ENCODE results near the gene PLCD3.

The PLCD3 gene

DNA sequence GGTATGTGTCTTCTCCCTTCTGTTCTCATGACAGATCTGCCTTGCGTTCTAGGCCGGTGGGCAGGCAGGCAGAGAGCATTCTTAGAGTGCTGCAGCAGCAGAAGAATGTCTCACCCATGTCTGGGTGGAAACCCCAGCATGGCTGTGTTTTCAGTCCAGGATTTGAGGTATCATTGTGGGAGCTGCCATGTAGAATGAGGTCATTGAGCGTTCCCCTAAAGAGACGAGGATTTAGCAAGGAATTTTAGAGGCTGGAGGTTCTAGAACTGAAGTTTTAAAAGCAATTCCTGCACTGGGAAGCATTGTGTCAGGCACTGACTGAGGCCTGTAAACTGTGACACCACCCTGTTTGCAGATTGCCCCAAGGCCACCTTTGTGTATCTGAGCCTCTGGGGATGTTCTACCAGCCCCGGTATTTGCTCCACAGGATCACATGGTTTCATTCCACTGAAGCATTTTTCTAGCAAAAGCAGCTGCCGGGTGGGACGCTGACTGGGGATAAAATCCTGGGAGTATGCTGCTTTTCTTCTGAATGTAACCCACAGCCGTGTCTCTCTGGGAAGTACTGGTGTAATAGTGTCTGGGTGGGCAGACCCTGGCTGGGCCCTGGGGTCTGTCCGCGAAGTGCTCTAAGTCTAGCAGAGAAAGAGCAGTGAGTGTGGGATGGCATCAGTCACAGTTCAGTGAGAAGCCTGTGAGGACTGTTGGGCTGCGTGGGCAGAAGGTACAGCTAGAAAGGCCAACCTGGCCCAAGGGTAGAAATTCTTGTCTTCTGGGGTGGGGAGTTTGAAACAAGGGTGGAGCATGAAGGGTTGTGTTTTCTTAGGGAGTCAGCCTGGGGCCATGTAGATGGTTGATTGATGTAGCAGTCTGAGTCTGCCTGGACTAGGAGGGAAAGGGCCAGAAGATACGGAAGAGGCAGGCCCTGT is 30.2 kb downstream of the PLCD3 start:
- DNase-seq (ENCODE audit: low read depth), result no peak

DNA sequence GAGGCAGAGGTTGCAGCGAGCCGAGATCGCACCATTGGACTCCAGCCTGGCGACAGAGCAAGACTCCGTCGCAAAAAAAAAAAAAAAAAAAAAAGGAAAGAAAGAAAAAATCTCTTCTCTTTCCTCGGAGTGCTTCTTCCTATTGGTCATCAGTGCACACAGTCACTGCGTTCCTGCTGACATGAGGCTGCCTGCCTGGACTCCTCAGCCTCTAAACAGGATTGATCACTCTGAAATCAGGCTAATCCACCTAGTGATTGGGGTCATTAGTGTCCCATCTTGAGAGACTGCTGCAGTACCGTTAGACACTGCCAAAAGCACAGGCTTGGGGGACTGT is 30.8 kb downstream of the PLCD3 start:
- DNase-seq (ENCODE audit: low read depth), result no peak

DNA sequence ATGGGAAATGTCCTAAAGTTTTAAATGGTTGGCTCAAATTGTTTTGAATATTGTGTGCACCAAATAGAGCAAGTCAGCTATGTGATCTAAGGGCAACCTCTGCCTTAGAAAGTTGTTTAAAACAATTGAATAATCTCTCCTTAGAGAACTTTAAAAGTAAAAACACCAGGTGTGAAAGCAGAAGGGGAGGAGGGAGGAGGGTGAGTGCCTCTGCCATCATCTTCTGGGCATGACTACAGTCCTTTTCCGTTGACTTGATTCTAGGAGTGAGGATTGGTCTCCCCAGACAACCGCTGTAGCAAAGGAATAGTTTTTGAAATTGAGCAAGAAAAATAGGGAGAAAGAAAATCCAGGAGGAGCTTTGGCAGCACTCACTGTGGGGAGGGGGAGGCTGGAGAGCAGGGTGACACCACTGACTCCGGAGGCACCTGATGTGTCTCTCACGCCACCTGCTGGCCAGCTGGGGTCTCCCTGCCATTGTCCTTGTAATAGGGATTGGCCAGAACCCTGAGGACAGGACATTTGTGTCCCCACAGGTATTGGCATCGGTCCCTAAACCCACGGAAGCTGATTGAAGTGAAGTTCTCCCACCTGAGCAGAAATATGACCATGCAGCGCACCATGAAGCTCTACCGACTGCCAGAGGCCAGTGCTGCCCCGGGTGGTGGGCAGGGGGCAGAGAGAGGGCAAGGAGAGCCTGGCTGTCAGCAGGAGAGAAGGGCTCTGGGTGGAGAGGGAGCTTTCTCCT is 33.3 kb downstream of the PLCD3 start:
- peak; percentile 40 for DNase-seq (ENCODE audit: low read depth)

DNA sequence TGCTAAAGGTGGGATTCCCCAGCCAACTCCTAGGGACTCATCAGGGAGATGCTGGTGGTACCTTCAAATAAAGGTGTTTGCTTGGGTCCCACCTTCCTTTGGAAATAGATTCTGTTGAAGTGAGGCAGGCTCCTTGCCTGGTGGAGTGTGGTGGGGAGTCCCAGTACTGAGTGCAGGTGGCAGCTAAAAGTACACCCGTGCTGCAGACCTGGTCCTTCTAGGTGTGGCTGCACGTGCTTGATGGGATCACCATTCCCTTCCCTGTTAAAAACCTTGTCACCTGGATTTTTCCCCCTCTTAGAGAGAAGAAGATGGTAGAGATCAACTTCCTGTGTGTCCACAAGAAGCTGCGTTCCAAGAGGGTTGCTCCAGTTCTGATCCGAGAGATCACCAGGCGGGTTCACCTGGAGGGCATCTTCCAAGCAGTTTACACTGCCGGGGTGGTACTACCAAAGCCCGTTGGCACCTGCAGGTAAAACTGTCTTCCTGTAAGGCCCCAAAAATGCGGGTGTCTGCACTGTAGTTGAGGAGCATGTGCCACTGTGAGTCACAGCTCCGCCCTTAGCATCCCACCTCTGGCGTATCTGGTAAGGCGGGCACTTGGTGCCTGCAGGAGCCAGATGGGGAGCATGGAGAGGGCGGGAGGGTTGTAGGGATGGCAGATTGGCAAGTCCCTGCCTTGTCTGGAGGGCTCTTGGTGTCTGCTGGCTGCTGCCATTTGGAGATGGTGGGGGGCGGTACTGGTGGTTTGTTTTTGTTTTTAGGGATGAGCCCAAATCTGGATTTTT is 34.0 kb downstream of the PLCD3 start:
- no peak for DNase-seq (ENCODE audit: low read depth)

DNA sequence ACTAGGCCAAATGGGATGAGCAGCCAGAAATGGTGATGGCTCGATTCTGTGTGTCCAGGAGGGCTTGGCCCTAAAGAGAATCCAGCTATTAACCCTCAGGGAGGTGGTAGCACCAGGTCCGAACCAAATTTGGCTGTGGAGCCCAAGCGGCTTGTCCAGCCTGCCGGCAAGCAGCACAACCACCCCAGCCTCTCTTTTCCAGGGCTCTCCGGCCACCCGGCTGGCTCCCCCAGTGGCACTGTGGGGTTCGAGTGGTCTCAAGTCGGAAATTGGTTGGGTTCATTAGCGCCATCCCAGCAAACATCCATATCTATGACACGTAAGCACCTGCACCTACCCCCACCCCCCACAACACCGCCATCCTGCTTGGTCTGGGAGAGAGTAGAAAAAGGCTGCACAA is 35.4 kb downstream of the PLCD3 start:
- no peak for DNase-seq (ENCODE audit: low read depth)

DNA sequence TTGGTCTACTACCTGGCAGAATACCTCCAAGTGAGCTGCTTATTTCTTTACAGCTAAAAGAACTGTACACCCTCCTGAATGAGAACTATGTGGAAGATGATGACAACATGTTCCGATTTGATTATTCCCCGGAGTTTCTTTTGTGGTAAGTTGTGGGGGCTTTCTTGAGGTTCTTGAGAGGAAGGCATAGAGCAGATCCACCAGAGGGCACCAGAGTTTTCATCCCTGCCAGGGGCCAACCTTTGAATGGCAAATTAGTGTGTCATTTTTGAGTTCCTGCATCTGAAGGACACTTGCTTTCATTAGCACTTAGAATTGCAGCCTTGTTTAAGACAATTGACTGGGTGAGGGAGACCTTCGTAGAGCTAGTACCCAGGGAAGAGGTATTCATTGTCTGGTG is 36.2 kb downstream of the PLCD3 start:
- no peak for DNase-seq (ENCODE audit: low read depth)

DNA sequence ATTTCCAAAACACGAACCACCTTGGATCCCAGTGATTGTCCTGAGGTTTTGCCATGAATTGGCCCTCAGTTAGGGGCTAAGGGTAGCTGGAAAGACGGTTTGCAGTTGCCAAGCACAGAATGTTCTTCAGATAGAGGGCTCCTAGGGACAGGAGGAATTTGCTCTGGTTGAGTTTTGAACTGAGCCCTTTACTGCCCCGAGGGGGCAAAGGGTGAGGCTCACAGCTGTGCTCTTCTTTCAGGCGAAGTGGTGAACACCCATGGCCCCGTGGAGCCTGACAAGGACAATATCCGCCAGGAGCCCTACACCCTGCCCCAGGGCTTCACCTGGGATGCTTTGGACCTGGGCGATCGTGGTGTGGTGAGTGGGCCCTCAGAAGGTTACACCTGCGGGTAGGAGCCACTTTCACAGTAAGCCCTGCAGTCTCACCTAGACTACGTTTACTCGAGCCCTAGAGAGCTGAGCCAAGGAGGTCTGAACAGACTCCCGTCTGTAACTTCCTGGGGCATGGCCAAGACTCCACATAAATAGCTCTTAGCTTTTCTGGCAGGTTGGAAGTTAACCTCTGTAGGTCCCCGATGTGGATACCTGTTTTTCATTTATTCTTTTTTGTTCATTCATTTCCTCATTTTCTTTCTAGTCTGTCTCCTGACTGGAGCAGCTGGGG is 38.7 kb downstream of the PLCD3 start:
- DNase-seq (ENCODE audit: low read depth), result no peak

DNA sequence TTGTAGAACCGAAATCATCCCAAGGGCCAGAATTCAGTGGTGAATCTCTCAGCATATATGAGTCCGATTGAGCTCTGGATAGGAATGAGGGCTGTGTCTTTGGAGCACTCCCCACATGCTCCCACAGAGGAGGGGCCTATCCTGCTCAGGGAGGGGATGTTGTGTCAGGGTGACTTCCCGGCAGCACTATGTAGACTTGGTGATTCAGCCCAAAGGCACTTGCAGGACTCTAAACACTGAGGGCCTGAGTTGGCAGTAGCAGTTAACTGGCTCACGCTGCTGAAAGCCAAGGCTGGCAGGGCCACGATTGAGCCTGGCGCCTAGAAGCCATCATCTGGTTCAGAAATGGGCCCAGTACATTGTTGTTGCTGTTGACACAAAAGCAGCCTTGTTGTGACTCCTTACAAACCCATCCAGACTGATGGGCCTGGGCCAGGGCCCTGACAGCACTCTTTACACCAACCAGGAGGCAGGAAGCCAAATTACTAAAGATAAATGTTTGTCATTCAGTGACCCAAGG is 39.3 kb downstream of the PLCD3 start:
- DNase-seq (ENCODE audit: low read depth), result no peak

DNA sequence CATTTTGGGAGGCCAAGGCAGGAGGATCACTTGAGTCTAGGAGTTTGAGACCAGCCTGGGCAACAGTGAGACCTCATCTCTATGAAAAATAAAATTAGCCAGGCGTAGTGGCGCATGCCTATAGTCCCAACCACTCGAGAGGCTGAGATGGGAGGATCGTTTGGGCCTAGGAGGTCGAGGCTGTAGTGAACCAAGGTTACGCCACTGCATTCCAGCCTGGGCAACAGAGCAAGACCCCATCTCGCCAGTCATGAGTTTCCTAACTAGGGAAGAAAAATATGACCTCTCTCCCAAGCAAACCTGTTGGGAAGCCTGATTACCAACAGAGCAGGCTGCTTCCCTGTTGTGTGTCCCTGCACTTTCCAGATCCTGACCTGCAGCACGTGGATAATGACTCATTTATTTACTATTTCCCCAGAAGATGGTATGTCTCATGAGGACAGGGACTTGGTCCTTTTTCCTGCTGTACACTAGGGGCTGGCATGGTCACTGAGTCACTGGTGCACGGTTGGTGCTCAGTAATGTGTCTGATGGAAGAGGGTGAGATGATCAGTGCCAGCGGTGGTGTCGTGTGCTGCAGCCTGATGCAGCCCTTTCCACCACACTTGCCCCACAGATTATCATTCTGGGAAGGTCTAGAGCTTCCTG is 40.4 kb downstream of the PLCD3 start:
- no peak for DNase-seq (ENCODE audit: low read depth)

DNA sequence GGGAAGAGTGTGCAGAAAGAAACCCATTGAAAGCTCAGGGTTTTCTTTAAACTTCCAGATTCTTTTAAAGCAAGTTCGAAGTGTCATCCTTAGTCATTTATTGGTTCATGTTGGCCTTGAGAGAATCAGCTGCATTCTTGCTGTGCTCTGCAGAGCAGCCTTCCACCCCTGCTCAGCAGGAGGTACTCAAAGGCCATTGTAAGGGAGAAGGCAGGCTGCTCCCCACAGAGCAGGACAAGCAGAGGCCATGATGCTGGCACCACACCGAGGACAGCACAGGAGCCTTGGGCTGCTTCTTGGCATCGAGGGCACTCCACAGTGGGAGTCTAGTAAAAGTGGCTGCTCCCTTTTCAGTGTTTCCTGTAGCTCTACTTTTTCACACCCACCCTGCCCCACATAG is 41.6 kb downstream of the PLCD3 start:
- DNase-seq (ENCODE audit: low read depth), result no peak

DNA sequence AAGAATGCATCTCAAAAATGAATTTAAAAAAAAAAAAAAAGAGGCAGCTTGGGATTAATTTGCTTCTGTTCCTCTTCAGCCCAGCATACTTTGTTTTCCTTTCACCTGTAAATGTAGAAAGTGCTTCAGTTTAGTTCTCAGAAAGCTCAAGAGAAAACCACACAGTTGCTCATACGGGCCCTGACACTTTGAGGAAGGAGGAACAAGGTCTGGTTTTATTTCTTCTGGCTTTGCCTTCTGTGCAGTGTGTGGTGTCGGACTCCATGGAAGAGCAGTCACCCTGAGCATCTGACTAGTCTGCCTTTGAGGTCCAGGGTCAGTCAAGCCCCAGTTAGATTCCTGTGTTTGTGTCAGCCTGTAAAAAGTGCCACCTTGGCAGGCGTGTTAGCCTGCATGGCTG is 43.6 kb downstream of the PLCD3 start:
- DNase-seq (ENCODE audit: low read depth), result no peak

DNA sequence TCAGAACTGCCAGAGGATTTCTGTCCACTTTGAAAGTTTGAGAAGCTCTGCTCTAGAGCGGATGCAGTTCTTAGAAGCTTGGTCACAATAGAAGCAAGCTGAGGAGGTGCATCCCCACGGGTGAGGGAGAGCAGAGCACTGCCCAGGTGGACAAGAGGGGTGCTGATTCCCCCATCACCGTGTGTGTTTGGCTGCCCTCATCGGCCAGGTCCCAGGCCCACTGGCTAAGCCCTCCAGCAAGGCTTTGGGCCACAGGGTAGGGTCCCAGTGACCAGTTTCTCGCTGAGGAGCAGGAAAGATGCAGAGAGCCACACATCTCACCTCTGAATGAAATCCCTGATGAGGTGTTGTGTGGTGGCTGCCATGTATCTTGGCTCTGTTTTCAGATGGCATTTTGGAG is 44.3 kb downstream of the PLCD3 start:
- DNase-seq (ENCODE audit: low read depth), result no peak

DNA sequence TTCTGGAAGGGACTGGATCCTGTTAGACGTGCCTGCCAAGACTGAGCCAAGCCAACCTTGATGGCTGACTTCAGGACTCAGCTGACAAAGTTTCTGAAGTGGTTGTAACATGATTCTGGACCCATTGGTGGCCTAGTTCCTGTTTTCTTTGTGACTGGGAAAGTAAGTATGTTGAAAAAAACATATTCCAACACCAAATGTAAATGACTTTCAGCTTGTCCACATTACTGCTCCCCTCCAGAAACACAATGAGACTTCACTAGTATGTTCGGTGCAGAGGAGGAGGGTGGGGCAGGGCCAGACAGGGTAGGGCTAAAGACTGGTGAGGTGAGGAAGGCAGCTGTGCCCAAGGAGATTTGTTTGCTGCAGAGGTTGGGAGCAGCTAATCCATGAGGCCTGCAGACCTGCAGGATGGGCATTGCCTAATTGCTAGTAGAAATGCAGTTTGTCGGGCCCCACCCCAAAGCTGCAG is 44.8 kb downstream of the PLCD3 start:
- DNase-seq (ENCODE audit: low read depth), result no peak

DNA sequence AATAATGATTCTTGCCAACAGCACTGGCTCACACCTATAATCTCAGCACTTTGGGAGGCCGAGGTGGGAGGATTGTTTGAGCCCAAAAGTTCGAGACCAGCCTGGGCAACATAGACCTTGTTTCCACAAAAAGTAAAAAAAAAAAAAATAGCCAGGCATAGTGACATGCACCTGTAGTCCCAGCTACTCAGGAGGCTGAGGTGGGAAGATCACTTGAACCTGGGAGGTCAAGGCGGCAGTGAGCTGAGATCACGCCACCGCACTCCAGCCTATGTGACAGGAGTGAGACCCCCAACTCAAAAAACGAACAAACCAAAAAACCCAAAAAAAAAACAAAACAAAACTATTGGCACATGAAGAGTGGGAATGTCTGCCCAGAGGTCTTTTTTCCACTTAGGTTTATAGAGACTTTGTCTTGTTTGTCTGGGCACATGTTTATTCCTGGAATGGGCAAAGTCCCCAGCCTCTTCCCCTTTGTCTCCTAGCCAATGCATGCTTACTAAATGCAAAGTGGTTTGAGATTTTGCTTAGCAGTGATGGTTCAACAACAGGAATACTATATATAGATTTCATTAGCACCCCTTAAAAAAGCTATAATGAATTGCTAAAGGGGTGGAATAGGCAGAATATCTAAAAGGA is 45.3 kb downstream of the PLCD3 start:
- no peak for DNase-seq (ENCODE audit: low read depth)

DNA sequence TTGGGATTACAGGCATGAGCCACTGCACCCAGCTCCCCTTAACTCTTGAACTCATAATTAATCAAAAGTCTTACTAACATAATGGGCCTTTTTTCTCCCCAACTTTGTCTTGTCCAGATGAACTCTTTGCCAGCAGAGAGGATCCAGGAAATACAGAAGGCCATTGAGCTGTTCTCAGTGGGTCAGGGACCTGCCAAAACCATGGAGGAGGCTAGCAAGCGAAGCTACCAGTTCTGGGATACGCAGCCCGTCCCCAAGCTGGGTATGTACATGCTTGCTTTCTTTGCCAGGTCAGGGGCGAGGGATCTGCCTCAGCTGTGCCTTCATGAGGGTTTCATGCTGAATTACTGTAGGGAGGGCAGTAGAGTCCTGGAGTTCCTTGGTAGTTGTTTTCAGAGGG is 45.9 kb downstream of the PLCD3 start:
- DNase-seq (ENCODE audit: low read depth), result no peak

DNA sequence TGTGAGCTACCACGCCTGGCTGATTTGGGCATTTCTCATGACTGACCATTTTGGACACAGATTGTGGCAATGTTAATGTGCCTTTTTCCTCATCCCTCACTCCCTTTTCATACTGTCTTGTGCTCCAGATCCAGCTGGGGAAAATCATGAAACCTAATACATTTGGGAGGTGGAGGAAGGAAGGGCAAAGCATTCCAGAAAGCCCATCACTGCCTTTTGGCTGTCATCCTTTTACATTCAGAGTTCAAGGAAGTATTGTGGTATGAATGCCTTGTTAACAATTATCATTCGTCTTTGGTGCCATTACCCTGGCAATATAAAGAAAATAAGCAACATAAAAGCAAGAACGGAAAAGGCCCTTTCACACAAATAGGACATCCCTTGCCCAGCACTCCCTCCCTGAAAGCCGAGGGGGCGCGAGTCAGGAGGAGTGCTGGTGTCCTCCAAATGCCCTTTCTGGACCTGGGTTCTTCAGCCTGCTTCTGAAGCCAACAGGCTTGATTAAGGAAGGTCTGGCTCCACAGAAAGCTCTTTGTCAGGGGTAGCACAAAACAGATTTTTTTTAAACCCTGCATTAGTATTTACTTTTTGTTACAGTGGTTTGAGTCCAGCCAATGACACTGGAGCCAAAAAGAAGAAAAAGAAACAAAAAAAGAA is 51.1 kb downstream of the PLCD3 start:
- no peak for DNase-seq (ENCODE audit: low read depth)

DNA sequence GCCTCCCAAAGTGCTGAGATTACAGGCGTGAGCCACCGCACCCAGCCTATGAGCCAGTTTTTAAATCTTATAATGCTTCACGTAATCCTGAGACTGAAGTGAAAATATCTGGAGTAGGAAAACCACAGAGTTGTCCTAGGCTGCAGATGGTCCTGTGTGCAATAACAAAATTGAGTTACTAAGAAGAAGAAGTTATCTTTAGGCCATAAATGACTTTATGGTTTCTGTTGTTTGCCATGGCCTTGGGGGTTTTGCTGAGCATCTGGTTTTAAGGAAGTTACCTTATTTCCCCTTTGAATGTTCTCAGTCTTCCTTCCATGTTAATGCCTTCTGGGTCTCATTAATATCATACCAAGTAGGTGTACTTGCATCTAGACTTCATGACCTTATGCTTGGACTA is 54.7 kb downstream of the PLCD3 start:
- DNase-seq (ENCODE audit: low read depth), result no peak

DNA sequence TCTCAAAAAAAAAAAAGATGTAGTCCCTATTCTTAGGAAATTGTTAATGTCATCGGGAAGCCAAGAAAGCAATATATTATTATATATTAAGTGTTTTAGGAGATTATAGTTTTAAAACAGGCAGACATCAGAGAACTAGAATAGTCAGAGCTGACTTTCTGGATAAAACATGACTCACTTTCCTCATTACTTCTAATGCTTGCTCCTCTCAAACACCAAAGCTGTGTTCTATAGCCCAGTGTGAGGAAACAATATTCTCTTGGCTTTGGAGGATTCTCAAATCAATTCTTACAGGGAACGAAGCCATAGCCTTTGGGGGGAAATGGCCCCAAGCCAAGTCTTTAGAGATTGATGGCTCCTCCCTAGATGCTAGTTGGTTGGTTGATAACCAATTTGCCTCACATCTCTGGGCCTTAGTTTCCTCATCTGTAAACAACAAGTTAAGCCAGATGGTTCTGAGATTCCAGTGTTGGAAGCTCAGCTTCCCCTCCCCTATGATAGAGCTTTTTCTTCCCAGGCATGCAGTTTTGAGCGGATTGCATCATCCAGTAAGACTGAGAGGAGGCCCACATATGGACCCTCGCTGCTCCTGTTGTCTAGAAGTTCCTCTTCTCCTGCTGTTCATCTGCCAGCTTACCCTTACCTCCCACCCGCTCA is 58.8 kb downstream of the PLCD3 start:
- DNase-seq (ENCODE audit: low read depth), result no peak

DNA sequence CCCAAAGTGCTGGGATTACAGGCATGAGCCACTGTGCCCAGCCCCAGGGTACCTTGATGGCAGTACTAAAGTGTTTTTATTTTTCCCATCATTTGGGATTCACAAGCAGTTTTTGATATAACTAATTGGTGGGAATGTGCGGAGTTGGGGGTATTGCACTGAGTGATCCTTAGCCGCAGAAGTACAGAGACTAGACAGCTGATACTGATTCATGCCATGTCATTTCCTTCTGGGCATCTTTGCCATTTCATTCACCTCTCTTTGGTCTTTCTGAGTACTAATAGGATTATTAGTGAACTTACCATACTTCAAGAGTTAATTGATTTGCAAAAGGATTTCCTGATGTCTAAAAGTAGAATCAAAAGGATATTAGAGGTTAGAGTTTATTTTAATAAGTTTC is 61.5 kb downstream of the PLCD3 start:
- DNase-seq (ENCODE audit: low read depth), result no peak

DNA sequence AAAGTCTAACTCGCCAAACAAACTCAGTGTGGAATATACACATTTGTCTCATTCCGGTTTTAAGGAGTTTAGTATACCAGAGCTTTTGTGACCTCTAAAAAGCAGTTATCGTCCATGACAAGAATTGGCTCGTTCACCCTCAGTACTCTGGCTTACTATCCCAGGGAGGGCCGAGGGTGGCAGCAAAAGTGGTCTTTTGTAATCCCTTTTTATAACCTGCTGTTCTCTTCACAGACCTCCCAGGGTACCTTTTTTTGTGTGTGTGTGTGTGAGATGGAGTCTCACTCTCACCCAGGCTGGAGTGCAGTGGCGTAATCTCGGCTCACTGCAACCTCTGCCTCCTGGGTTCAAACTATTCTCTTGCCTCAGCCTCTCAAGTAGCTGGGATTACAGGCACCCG is 62.3 kb downstream of the PLCD3 start:
- no peak for DNase-seq (ENCODE audit: low read depth)

Measured in T-helper 22 cell (primary cell).